ENCODE results near the gene FASN.
"Not testable (repeated sequence)": the region's sequence is repeated elsewhere in the genome, so short reads cannot be mapped to it uniquely, and the experiment has no call there.

The FASN gene

GRCh38 chr17:82054351-82055022 lies 43.5 kb downstream of the FASN start:
- DNase-seq, result no peak

GRCh38 chr17:82053556-82054263 lies 44.3 kb downstream of the FASN start:
- DNase-seq, result no peak

- no peak for DNase-seq
These were observed 44.9 kb downstream of the FASN start for GRCh38 chr17:82053130-82053529.

GRCh38 chr17:82052638-82053059 lies 45.4 kb downstream of the FASN start:
- no peak for DNase-seq

GRCh38 chr17:82051776-82052637 lies 46.0 kb downstream of the FASN start, which contains the start of the genes GPS1 and RFNG:
Gene GPS1, plus strand, starts transcription at chr17:82051898. Its CDS starts 34 bp downstream, at chr17:82051932.
Gene RFNG, minus strand, starts transcription at chr17:82051811. Its CDS starts 45 bp downstream, at chr17:82051766.
- peak; percentile 80 for DNase-seq

GRCh38 chr17:82050761-82051641 lies 47.0 kb downstream of the FASN start:
- DNase-seq, result no peak

- no peak for DNase-seq
These were observed 47.8 kb downstream of the FASN start for GRCh38 chr17:82050152-82050760.

GRCh38 chr17:82049521-82049971 lies 48.5 kb downstream of the FASN start:
- DNase-seq, result no peak

- no peak for DNase-seq
These were observed 48.9 kb downstream of the FASN start for GRCh38 chr17:82049106-82049505.

GRCh38 chr17:82048571-82048971 lies 49.5 kb downstream of the FASN start:
- DNase-seq, result no peak

GRCh38 chr17:82047914-82048570 lies 50.0 kb downstream of the FASN start:
- no peak for DNase-seq

GRCh38 chr17:82047379-82047778 lies 50.7 kb downstream of the FASN start:
- DNase-seq, result no peak

- DNase-seq, result no peak
These were observed 51.1 kb downstream of the FASN start for GRCh38 chr17:82046903-82047302.

- DNase-seq, result no peak
These were observed 52.0 kb downstream of the FASN start for GRCh38 chr17:82045936-82046484.

GRCh38 chr17:82043507-82043906 lies 54.5 kb downstream of the FASN start:
- no peak for DNase-seq

- no peak for DNase-seq
These were observed 55.4 kb downstream of the FASN start for GRCh38 chr17:82042649-82043048.

- no peak for DNase-seq
These were observed 56.8 kb downstream of the FASN start for GRCh38 chr17:82041144-82041814.

GRCh38 chr17:82039695-82040299 lies 58.2 kb downstream of the FASN start:
- no peak for DNase-seq

- DNase-seq, result not testable (repeated sequence)
These were observed 59.1 kb downstream of the FASN start for GRCh38 chr17:82038796-82039409.

- no peak for DNase-seq
These were observed 60.2 kb downstream of the FASN start for GRCh38 chr17:82037889-82038195.
